Measurements from ENCODE around the gene MPP3.

GRCh38 chr17:43767713-43768059, 65.3 kb downstream of the MPP3 start:
- TF ChIP-seq CTCF (IDR thresholded peaks at IDR 0.05) = no peak
- no peak for TF ChIP-seq POLR2AphosphoS5 (IDR thresholded peaks at IDR 0.05)
